K562 (cell line): ENCODE data around the gene OVOL3. TPM values are rescaled to one million over a fixed set of nuclear protein-coding genes. Genes with fewer than 3 reads are reported as not detected.
A peak's percentile ranks its signal among the peaks of the same experiment; 100 is the strongest.

ENCODE experiments used
- ATAC-seq: fragments of 200-7000 bp; cut with Tn5 transposase; 3 replicates; pipeline ENCODE4 v1.9.1; 2020; ENCODE audit warnings: moderate library complexity
- BruUV-seq: library from RNA; stranded (reverse); fragments of 400-500 nt; replicated peaks from 2 replicates; lab custom pipeline; 2021; lab: Mats Ljungman, UMichigan
- CTCF ChIA-PET: fragments of 300-600 bp; formaldehyde crosslinking; extraction: SDS; loops from one replicate; lab custom pipeline; 2021; ENCODE audit warnings: low intra/inter-chr PET ratio; lab: Yijun Ruan, JAX
- POLR2A ChIA-PET: fragments of 300-600, 350-650 bp; sonication (Branson Sonifier 250); formaldehyde crosslinking; extraction: SDS; loops from one replicate; lab custom pipeline; 2021; ENCODE audit warnings: antibody characterized with exemption, inconsistent platforms; lab: Yijun Ruan, JAX
- DNase-seq, 4 experiments: peaks; one replicate each; pipeline versions ENCODE4 v3.0.0 to v3.0.0-alpha.2; 2011 to 2018; ENCODE audit warnings: low spot score in 3 of 4, mixed read lengths in 3 of 4; ENCODE audit errors: extremely low read depth in 1 of 4
- FAIRE-seq: peaks from 2 replicates; lab custom pipeline; 2011; peaks lifted over from hg19 to GRCh38; lab: Jason Lieb, UNC
- H2AFZ ChIP-seq: 2 replicates; pipeline ENCODE4 v1.6.0; 2011; ENCODE audit warnings: low read depth, low read length, control low read depth, inconsistent platforms
- H3K27ac ChIP-seq: fragments of 200-600 bp; 3 replicates; pipeline ENCODE4 v1.8.0; 2011; ENCODE audit warnings: low read depth, mild to moderate bottlenecking, control low read depth, inconsistent platforms, low read length, moderate library complexity, mixed read lengths; ENCODE audit errors: extremely low read depth
- H3K27me3 ChIP-seq, 2 experiments: fragments of 300-600 bp in 1 of 2; 2 replicates in 1 of 2; 3 replicates in 1 of 2; pipeline versions ENCODE4 v1.6.0 to v1.8.0; 2011; ENCODE audit warnings: inconsistent platforms in 2 of 2, low read length in 2 of 2, mild to moderate bottlenecking in 1 of 2, mixed read lengths in 1 of 2, moderate library complexity in 1 of 2; ENCODE audit not compliant: control insufficient read depth in 2 of 2, insufficient read depth in 2 of 2
- H3K36me3 ChIP-seq: fragments of 300-600 bp; 3 replicates; pipeline ENCODE4 v1.8.0; 2011; ENCODE audit warnings: mild to moderate bottlenecking, low read length, inconsistent platforms; ENCODE audit not compliant: control insufficient read depth, insufficient read depth
- H3K4me1 ChIP-seq, 2 experiments: fragments of 200-600 bp in 1 of 2; replicated peaks in 1 of 2; 2 replicates in 1 of 2; 3 replicates in 1 of 2; pipeline versions ENCODE4 v1.5.1 to v1.8.0; 2011; ENCODE audit warnings: inconsistent platforms in 2 of 2, low read length in 2 of 2, mild to moderate bottlenecking in 1 of 2, mixed read lengths in 1 of 2, moderate library complexity in 1 of 2; ENCODE audit not compliant: control insufficient read depth in 2 of 2, insufficient read depth in 2 of 2
- H3K4me2 ChIP-seq: 2 replicates; pipeline ENCODE4 v1.6.1; 2011; ENCODE audit warnings: low read length, control low read depth, inconsistent platforms, mixed read lengths; ENCODE audit not compliant: insufficient read depth
- H3K4me3 ChIP-seq: fragments of 200-600 bp; sonication (generic), shearing (Covaris generic); 2 replicates; pipeline ENCODE4 v1.5.1; 2016; ENCODE audit warnings: control low read depth, inconsistent platforms
- H3K79me2 ChIP-seq: fragments of 200-600 bp; 3 replicates; pipeline ENCODE4 v1.8.0; 2011; ENCODE audit warnings: low read length, inconsistent platforms; ENCODE audit not compliant: control insufficient read depth, insufficient read depth
- H3K9ac ChIP-seq, 2 experiments: 2 replicates each; pipeline versions ENCODE4 v1.6.0 to v1.6.1; 2011; ENCODE audit warnings: low read depth in 2 of 2, low read length in 2 of 2, control low read depth in 1 of 2, inconsistent platforms in 1 of 2, mild to moderate bottlenecking in 1 of 2, mixed read lengths in 1 of 2; ENCODE audit not compliant: insufficient read depth in 1 of 2
- H3K9me1 ChIP-seq: one replicate; pipeline ENCODE4 v1.6.0; 2011; ENCODE audit warnings: inconsistent platforms, mild to moderate bottlenecking, low read length, moderate library complexity; ENCODE audit not compliant: control insufficient read depth, insufficient read depth
- H3K9me3 ChIP-seq: replicated peaks from 2 replicates; pipeline ENCODE4 v1.5.1; 2011; ENCODE audit warnings: low read depth, low read length, inconsistent platforms; ENCODE audit not compliant: control insufficient read depth, insufficient read depth
- H4K20me1 ChIP-seq: replicated peaks from 2 replicates; pipeline ENCODE4 v1.6.1; 2011; ENCODE audit warnings: low read length, inconsistent platforms, mixed read lengths; ENCODE audit not compliant: control insufficient read depth, insufficient read depth
- C11orf30 ChIP-seq: fragments of 450-650 bp; IDR thresholded peaks from 2 replicates; pipeline ENCODE4 v1.6.1; 2016; ENCODE audit warnings: low read depth, mild to moderate bottlenecking
- ELK1 ChIP-seq: sonication (generic); formaldehyde crosslinking; IDR thresholded peaks from 2 replicates; pipeline ENCODE4 v1.8.1; 2022; ENCODE audit warnings: missing genetic modification reagents
- FOS ChIP-seq: IDR thresholded peaks from 3 replicates; pipeline ENCODE4 v1.6.1; 2011; ENCODE audit not compliant: insufficient read length; ENCODE audit errors: extremely low read depth
- FOXJ2 ChIP-seq: fragments of 200-800 bp; sonication (Bioruptor generic); IDR thresholded peaks from 2 replicates; pipeline ENCODE4 v1.6.1; 2016; ENCODE audit warnings: missing genetic modification characterization, missing compliant biosample characterization
- FOXK1 ChIP-seq: sonication (generic); formaldehyde crosslinking; IDR thresholded peaks from 2 replicates; pipeline ENCODE4 v1.8.0; 2022; ENCODE audit warnings: missing genetic modification reagents, mild to moderate bottlenecking, borderline replicate concordance
- HMG20A ChIP-seq: fragments of 450-650 bp; formaldehyde crosslinking; conservative IDR thresholded peaks from 2 replicates; pipeline ENCODE4 v1.4.0; 2020; ENCODE audit warnings: mild to moderate bottlenecking, mixed read lengths
- MXI1 ChIP-seq: IDR thresholded peaks from 2 replicates; pipeline ENCODE4 v1.6.1; 2011; ENCODE audit warnings: low read depth, mild to moderate bottlenecking, improper control_type of control experiment, low read length
- NFE2 ChIP-seq: IDR thresholded peaks from 2 replicates; pipeline ENCODE4 v1.6.1; 2014; ENCODE audit warnings: antibody characterized with exemption, low read depth
- POLR2AphosphoS5 ChIP-seq: IDR thresholded peaks from 2 replicates; pipeline ENCODE4 v1.6.1; 2011; ENCODE audit warnings: mild to moderate bottlenecking, low read depth, low read length, moderate library complexity; ENCODE audit not compliant: control insufficient read depth, insufficient read depth
- POU5F1 ChIP-seq: fragments of 150-350 bp; IDR thresholded peaks from 2 replicates; pipeline ENCODE4 v1.6.1; 2014; ENCODE audit warnings: borderline replicate concordance, low read length, low read depth, mild to moderate bottlenecking; ENCODE audit not compliant: partially characterized antibody
- SAFB2 ChIP-seq: fragments of 200-400 bp; formaldehyde crosslinking; IDR thresholded peaks from 2 replicates; pipeline ENCODE4 v1.6.1; 2018; ENCODE audit warnings: borderline replicate concordance, low read length, low read depth, moderate library complexity; ENCODE audit not compliant: severe bottlenecking
- TAF9B ChIP-seq: fragments of 450-650 bp; IDR thresholded peaks from 2 replicates; pipeline ENCODE4 v1.6.1; 2018; ENCODE audit warnings: mild to moderate bottlenecking; ENCODE audit not compliant: partially characterized antibody
- ZBTB17 ChIP-seq: fragments of 450-650 bp; formaldehyde crosslinking; IDR thresholded peaks from 2 replicates; pipeline ENCODE4 v1.4.0; 2020; ENCODE audit warnings: mild to moderate bottlenecking
- ZNF717 ChIP-seq: fragments of 250-450 bp; sonication (Bioruptor Pico); IDR thresholded peaks from 2 replicates; pipeline ENCODE4 v1.5.0; 2021
- ZNF76 ChIP-seq: fragments of 250-450 bp; sonication (Bioruptor Pico); IDR thresholded peaks from 2 replicates; pipeline ENCODE4 v1.4.0; 2020; ENCODE audit warnings: mild to moderate bottlenecking, moderate library complexity, borderline replicate concordance
- ZNF830 ChIP-seq: fragments of 250-450 bp; sonication (Bioruptor Pico); IDR thresholded peaks from 2 replicates; pipeline ENCODE4 v1.5.0; 2021; ENCODE audit warnings: mild to moderate bottlenecking
- WGBS: fragments of 100-300 bp; shearing (Covaris generic); methylation state at CpG from one replicate; pipeline ENCODE4 v1.1.6; 2016; ENCODE audit warnings: low coverage, mixed read lengths; ENCODE audit not compliant: insufficient coverage; ENCODE audit errors: missing lambda C conversion rate; 5-methylcytosine and 5-hydroxymethylcytosine counted together
- in situ Hi-C: fragments of 300-500 bp; cut with MboI; formaldehyde crosslinking; loops from 4 replicates; pipeline ENCODE4 v1.15.0; 2018; ENCODE audit warnings: inconsistent platforms, mixed read lengths
- intact Hi-C: fragments of 100-400 bp; cut with micrococcal nuclease; formaldehyde crosslinking; loops from 2 replicates; pipeline ENCODE4 v1.14.2; 2022
- polyA plus RNA-seq, 8 experiments: library from polyadenylated mRNA; depleted of rRNA in 4 of 8; stranded (reverse) in 5 of 8; unstranded in 3 of 8; fragments of >200 nt; fragmentation: Nextera tagmentation in 2 of 8; fragmentation: Illumina TruSeq in 1 of 8; extraction: Ambion mirVana in 2 of 8; extraction: Trizol in 1 of 8; gene quantifications; 2 replicates each; pipeline versions ENCODE4 v1.2.1 to v1.2.3, GENCODE V29; 2011 to 2014; ENCODE audit warnings: inconsistent platforms in 1 of 8, missing spikeins in 1 of 8
- total RNA-seq, 7 experiments: library from RNA; depleted of rRNA in 6 of 7; stranded (reverse); fragments of >200 nt in 6 of 7; fragmentation: Illumina TruSeq in 2 of 7; extraction: Trizol in 2 of 7; gene quantifications; 2 replicates each; pipeline versions ENCODE4 v1.2.1 to v1.2.3, GENCODE V29; 2011 to 2021; ENCODE audit warnings: low replicate concordance in 1 of 7

The OVOL3 gene
- total and polyA plus RNA-seq, 9 of the 15 experiments (the other 6 are each of a cell fraction or from before 2014, with no cell fraction given), result not detected

GRCh38 chr19:36153126-36153525 lies 42.2 kb downstream of the OVOL3 start (continued):
- TF ChIP-seq POU5F1, result no peak
- TF ChIP-seq FOXJ2 (tag), result no peak

- Histone ChIP-seq H3K4me1 (no peaks in the 10 kb centered on the region; a peak in 1 of 5 replicates), H2AFZ (no peak overlapping the region), H3K4me2 (no peak overlapping the region), H3K9ac (no peak overlapping the region), H4K20me1 (no peaks in the 10 kb centered on the region), H3K27me3 (no peaks in the 10 kb centered on the region), H3K9me3 (no peaks in the 10 kb centered on the region), H3K4me3 (no peak overlapping the region), H3K36me3 (peaks cover 6% of the 10 kb centered on the region; the same call in 2 of the 3 replicates), H3K79me2 (no peaks in the 10 kb centered on the region), H3K27ac (0 out of 3 replicates have a peak overlapping the region, but pooled peaks have one; percentile 2), H3K9me1 (no peaks in the 10 kb centered on the region)
- FAIRE-seq (no peak), DNase-seq (no peak), ATAC-seq (no peak)
- no TSS peak for BruUV-seq
- POLR2A ChIA-PET, result interaction anchor here (1.1 kb wide), 1 partner anchor 11 kb away, joined by 4 read pairs; no protein-coding TSS in a partner anchor
- CTCF ChIA-PET, result no interaction called here
- WGBS, result 71% methylated on average over 6 of the region's 7 CpGs
- intact Hi-C loops (no loop called here), in situ Hi-C loops (no loop called here)
- TF ChIP-seq TAF9B (no peak), ZNF830 (no peak), SAFB2 (no peak), MXI1 (no peak), POLR2AphosphoS5 (no peak), HMG20A (CRISPR knock-in tag) (no peak), NFE2 (peak; percentile 53), ZNF717 (CRISPR knock-in tag) (no peak), C11orf30 (0 out of 2 replicates have a peak, but pooled peaks have one; percentile 14), ELK1 (CRISPR knock-in tag) (no peak), FOS (no peak), FOXK1 (CRISPR knock-in tag) (no peak), ZNF76 (CRISPR knock-in tag) (no peak), ZBTB17 (no peak)
Observed at GRCh38 chr19:36160821-36161596, 50.1 kb downstream of the OVOL3 start.
